GM12878 (cell line): Measurements from ENCODE around the gene WASF2. TPM values are rescaled to one million over a fixed set of nuclear protein-coding genes. Genes with fewer than 3 reads are reported as not detected.

Source experiments
- ATAC-seq: fragments of 200-7000 bp; cut with Tn5 transposase; 3 replicates; pipeline ENCODE4 v1.9.1; 2020; ENCODE audit warnings: mild to moderate bottlenecking, moderate library complexity
- BruUV-seq: library from RNA; stranded (reverse); fragments of 400-500 nt; replicated peaks from 2 replicates; lab custom pipeline; 2021; lab: Mats Ljungman, UMichigan
- CTCF ChIA-PET: fragments of 300-600 bp; sonication (Branson Sonifier 250); formaldehyde crosslinking; extraction: SDS; loops from one replicate; lab custom pipeline; 2021; ENCODE audit warnings: inconsistent platforms; lab: Yijun Ruan, JAX
- POLR2A ChIA-PET: fragments of 350-600 bp; formaldehyde crosslinking; extraction: SDS; loops from one replicate; lab custom pipeline; 2021; ENCODE audit warnings: inconsistent platforms; lab: Charles Lee
- RAD21 ChIA-PET: fragments of 300-600 bp; sonication (Branson Sonifier 250); formaldehyde crosslinking; loops from one replicate; lab custom pipeline; 2023; ENCODE audit warnings: antibody characterized with exemption; ENCODE audit not compliant: unreplicated experiment; lab: Charles Lee
- SMC1A ChIA-PET: fragments of 300-600 bp; sonication (Branson Sonifier 250); formaldehyde crosslinking; loops from one replicate; lab custom pipeline; 2023; ENCODE audit not compliant: unreplicated experiment, uncharacterized antibody; lab: Charles Lee
- DNase-seq: peaks from one replicate; pipeline ENCODE4 v3.0.0-alpha.2; 2011; ENCODE audit warnings: low read depth, low spot score
- FAIRE-seq: peaks from 3 replicates; lab custom pipeline; 2011; peaks lifted over from hg19 to GRCh38; lab: Jason Lieb, UNC
- H2AFZ ChIP-seq: 2 replicates; pipeline ENCODE4 v1.6.0; 2011; ENCODE audit warnings: low read depth, low read length, control low read depth; ENCODE audit not compliant: control insufficient read depth
- H3K27ac ChIP-seq: 2 replicates; pipeline ENCODE4 v1.5.1; 2011; ENCODE audit warnings: control low read depth; ENCODE audit not compliant: control insufficient read depth, insufficient read depth
- H3K27me3 ChIP-seq, 2 experiments: replicated peaks in 1 of 2; 2 replicates each; pipeline versions ENCODE4 v1.6.0 to v1.6.1; 2011; ENCODE audit warnings: low read length in 1 of 2; ENCODE audit not compliant: control insufficient read depth in 2 of 2, insufficient read depth in 2 of 2
- H3K36me3 ChIP-seq, 2 experiments: 2 replicates each; pipeline ENCODE4 v1.5.1; 2011; ENCODE audit warnings: low read length in 1 of 2; ENCODE audit not compliant: control insufficient read depth in 2 of 2, insufficient read depth in 2 of 2
- H3K4me1 ChIP-seq: 2 replicates; pipeline ENCODE4 v1.6.1; 2011; ENCODE audit warnings: mild to moderate bottlenecking, low read length, moderate library complexity, mixed read lengths; ENCODE audit not compliant: control insufficient read depth, insufficient read depth
- H3K4me2 ChIP-seq: 2 replicates; pipeline ENCODE4 v1.6.0; 2011; ENCODE audit warnings: control low read depth; ENCODE audit not compliant: control insufficient read depth, insufficient read depth
- H3K4me3 ChIP-seq: fragments of 200-600 bp; sonication (generic); 2 replicates; pipeline ENCODE4 v1.5.1; 2016
- H3K79me2 ChIP-seq: 2 replicates; pipeline ENCODE4 v1.6.0; 2011; ENCODE audit warnings: low read length; ENCODE audit not compliant: control insufficient read depth, insufficient read depth
- H3K9ac ChIP-seq: 2 replicates; pipeline ENCODE4 v1.8.0; 2011; ENCODE audit warnings: low read length, control low read depth, mixed read lengths; ENCODE audit not compliant: control insufficient read depth, insufficient read depth
- H3K9me3 ChIP-seq: replicated peaks from 3 replicates; pipeline ENCODE4 v1.5.1; 2011; ENCODE audit warnings: mild to moderate bottlenecking, low read length; ENCODE audit not compliant: control insufficient read depth, insufficient read depth
- H4K20me1 ChIP-seq: 2 replicates; pipeline ENCODE4 v1.6.0; 2011; ENCODE audit not compliant: control insufficient read depth, insufficient read depth
- ELK1 ChIP-seq: IDR thresholded peaks from 2 replicates; pipeline ENCODE4 v1.6.1; 2012; ENCODE audit warnings: low read depth, low read length, improper control_type of control experiment
- ETV6 ChIP-seq, 2 experiments: fragments of 450-650 bp in 1 of 2; IDR thresholded peaks in 1 of 2; conservative IDR thresholded peaks in 1 of 2; 2 replicates each; pipeline ENCODE4 v1.6.1; 2014; ENCODE audit warnings: antibody characterized with exemption in 1 of 2, borderline replicate concordance in 1 of 2, low read depth in 1 of 2, mild to moderate bottlenecking in 1 of 2, moderate library complexity in 1 of 2
- FOXK2 ChIP-seq: fragments of 450-650 bp; IDR thresholded peaks from 2 replicates; pipeline ENCODE4 v1.6.1; 2017; ENCODE audit warnings: mild to moderate bottlenecking, moderate library complexity
- IKZF1 ChIP-seq: fragments of 450-650 bp; conservative IDR thresholded peaks from 2 replicates; pipeline ENCODE4 v1.6.1; 2017; ENCODE audit warnings: antibody characterized with exemption, mild to moderate bottlenecking
- KAT2A ChIP-seq: conservative IDR thresholded peaks from 2 replicates; pipeline ENCODE4 v1.6.1; 2011; ENCODE audit warnings: low read depth, low read length; ENCODE audit not compliant: control insufficient read depth
- NR2C1 ChIP-seq: fragments of 450-650 bp; IDR thresholded peaks from 2 replicates; pipeline ENCODE4 v1.6.1; 2017; ENCODE audit warnings: antibody characterized with exemption, mild to moderate bottlenecking, moderate library complexity
- NR2C2 ChIP-seq: IDR thresholded peaks from 2 replicates; pipeline ENCODE4 v1.6.1; 2011; ENCODE audit warnings: borderline replicate concordance, low read depth; ENCODE audit not compliant: control insufficient read depth, insufficient read length
- PAX8 ChIP-seq: fragments of 450-650 bp; IDR thresholded peaks from 2 replicates; pipeline ENCODE4 v1.6.1; 2017; ENCODE audit warnings: mild to moderate bottlenecking, moderate library complexity
- PKNOX1 ChIP-seq: fragments of 450-650 bp; IDR thresholded peaks from 2 replicates; pipeline ENCODE4 v1.6.1; 2016; ENCODE audit warnings: mild to moderate bottlenecking
- RCOR1 ChIP-seq: conservative IDR thresholded peaks from 2 replicates; pipeline ENCODE4 v1.6.1; 2012; ENCODE audit warnings: low read depth, low read length, improper control_type of control experiment
- REST ChIP-seq: IDR thresholded peaks from 2 replicates; pipeline ENCODE4 v1.6.1; 2012; ENCODE audit warnings: mild to moderate bottlenecking, low read depth, low read length
- WGBS: methylation state at CpG from one replicate; pipeline ENCODE4 v1.1.6; 2016; ENCODE audit warnings: low lambda C conversion rate; ENCODE audit not compliant: insufficient replicate concordance, insufficient coverage; ENCODE audit errors: missing lambda C conversion rate; 5-methylcytosine and 5-hydroxymethylcytosine counted together
- in situ Hi-C: fragments of 300-500 bp; cut with MboI; formaldehyde crosslinking; loops from 9 replicates; pipeline ENCODE4 v1.14.3; 2018; ENCODE audit warnings: mixed read lengths
- intact Hi-C: fragments of 100-400 bp; cut with micrococcal nuclease; formaldehyde crosslinking; loops from one replicate; pipeline ENCODE4 v1.14.2; 2022; ENCODE audit not compliant: unreplicated experiment
- polyA plus RNA-seq, 11 experiments: library from polyadenylated mRNA; depleted of rRNA in 4 of 11; unstranded in 6 of 11; stranded (reverse) in 5 of 11; fragments of >200 nt; fragmentation: Nextera tagmentation in 4 of 11; fragmentation: Illumina TruSeq in 1 of 11; extraction: Ambion mirVana in 4 of 11; extraction: Trizol in 1 of 11; gene quantifications; 1 replicate in 1 of 11; 2 replicates in 10 of 11; pipeline versions ENCODE4 v1.2.1 to v1.2.3, GENCODE V29; 2011 to 2016; ENCODE audit warnings: inconsistent platforms in 2 of 11, missing spikeins in 2 of 11, low read depth in 1 of 11
- total RNA-seq, 4 experiments: library from RNA; depleted of rRNA in 3 of 4; stranded (reverse); fragments of >200 nt in 3 of 4; fragmentation: Illumina TruSeq in 1 of 4; extraction: Trizol in 1 of 4; gene quantifications; 2 replicates each; pipeline versions ENCODE4 v1.2.1 to v1.2.3, GENCODE V29; 2013 to 2021

WASF2 gene
- total and polyA plus RNA-seq, 10 of the 15 experiments (the other 5 are each of a cell fraction or from before 2014, with no cell fraction given) = 7.0 to 111 (median 37.1) TPM

- intact Hi-C loops = no loop called here
- no peaks in the 10 kb centered on the region for H3K9me3 ChIP-seq
- no peaks in the 10 kb centered on the region for H3K27me3 ChIP-seq
- no TSS peak for BruUV-seq
- no peak overlapping the region for H2AFZ ChIP-seq
- H3K4me3 ChIP-seq = no peak overlapping the region
- H3K4me2 ChIP-seq = no peak overlapping the region
- POLR2A ChIA-PET = no interaction called here
- H3K79me2 ChIP-seq = peaks cover 4% of the 10 kb centered on the region; the same call in 1 of the 2 replicates
- ATAC-seq (no peak), FAIRE-seq (no peak), DNase-seq (no peak)
- peaks cover 29% of the 10 kb centered on the region for H3K4me1 ChIP-seq
- SMC1A ChIA-PET = interaction anchor here (1.2 kb wide), 1 partner anchor 71 kb away, joined by 3 read pairs; no protein-coding TSS in a partner anchor
- no peaks in the 10 kb centered on the region for H4K20me1 ChIP-seq
- no peaks in the 10 kb centered on the region for H3K36me3 ChIP-seq
- CTCF ChIA-PET = no interaction called here
- in situ Hi-C loops = no loop called here
- no peak for TF ChIP-seq PAX8
- TF ChIP-seq ETV6 (conservative IDR thresholded peaks at IDR 0.05 in 1 of 2, IDR thresholded peaks at IDR 0.05 in 1 of 2; ENCODE audit: borderline replicate concordance in 1 of 2, low read depth in 1 of 2) = no peak
- TF ChIP-seq PKNOX1 = no peak
- no peak for TF ChIP-seq KAT2A
- no peak for TF ChIP-seq FOXK2
- no peak for TF ChIP-seq IKZF1
- no peak for TF ChIP-seq RCOR1
- no peak for TF ChIP-seq NR2C1
- no peak for TF ChIP-seq ELK1
- no peak for TF ChIP-seq REST
- no peak for TF ChIP-seq NR2C2
- no peak overlapping the region for H3K27ac ChIP-seq
- H3K9ac ChIP-seq = no peak overlapping the region
- RAD21 ChIA-PET = no interaction called here
- 95% methylated on average over 10 of the region's 10 CpGs for whole genome bisulfite sequencing
These were observed 40.2 kb upstream of the WASF2 start for GRCh38 chr1:27530192-27530591.
